ENCODE data around the gene LTF.

The LTF gene

DNA sequence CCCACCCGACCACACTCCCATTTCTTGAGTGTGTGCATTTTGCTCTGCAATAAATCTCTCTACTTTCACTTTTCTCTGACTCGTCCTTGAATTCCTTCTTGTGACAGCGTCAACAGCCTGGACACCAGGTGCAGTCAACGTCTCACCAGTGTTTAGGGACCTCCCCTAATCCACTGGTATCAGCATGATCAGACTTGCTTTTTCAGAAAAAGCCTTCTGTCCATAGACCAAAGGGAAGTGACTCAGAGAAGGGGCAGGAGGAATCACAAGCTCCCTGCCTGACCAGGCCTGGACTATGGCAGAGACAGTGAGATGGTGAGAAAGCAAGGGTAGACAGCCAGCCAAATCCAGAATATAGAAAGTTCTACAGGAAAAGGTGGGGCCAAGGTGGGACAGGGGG is 78.5 kb downstream of the LTF start:
- Histone ChIP-seq H3K9me3 (ENCODE audit: control insufficient read depth, insufficient read depth, low read length) (no peaks in the 10 kb centered on the region), H3K27ac (ENCODE audit: low read depth, low read length) (no peak overlapping the region), H3K27me3 (ENCODE audit: control insufficient read depth, insufficient read depth, low read length) (no peaks in the 10 kb centered on the region), H3K9ac (ENCODE audit: low read depth, low read length) (no peak overlapping the region), H3K4me1 (ENCODE audit: control insufficient read depth, insufficient read depth, low read length) (0 out of 2 replicates have a peak, but pooled peaks cover 6% of the 10 kb centered on the region), H3K4me3 (ENCODE audit: low read depth, low read length) (no peak overlapping the region), H3K36me3 (ENCODE audit: control insufficient read depth, insufficient read depth, low read length) (no peaks in the 10 kb centered on the region)
